Measurements from ENCODE around the gene P3H3. TPM values are rescaled to one million over a fixed set of nuclear protein-coding genes. Genes with fewer than 3 reads are reported as not detected.

Gene P3H3
- polyA plus RNA-seq, 1 experiment: 71.6 TPM

GRCh38 chr12:6838854-6839253 is 10.6 kb downstream of the P3H3 start:
- DNase-seq (ENCODE audit: low read depth): no peak
- no peaks in the 10 kb centered on the region for H3K27me3 ChIP-seq (ENCODE audit: control insufficient read depth, insufficient read depth, low read length)
- CTCF ChIA-PET: interaction anchor here (1.3 to 9.8 kb wide), 3 partner anchors 9 to 10 kb away, joined by 4 to 111 read pairs (median 6); partner anchors contain the start of genes CDCA3 and USP5
- H3K36me3 ChIP-seq (ENCODE audit: control insufficient read depth, insufficient read depth, low read length): peaks cover 42% of the 10 kb centered on the region
- H3K4me3 ChIP-seq (ENCODE audit: low read depth, low read length): no peak overlapping the region
- TF ChIP-seq CTCF (IDR thresholded peaks at IDR 0.05; ENCODE audit: insufficient read depth, low read depth, low read length): no peak
- POLR2A ChIA-PET: interaction anchor here (0.5 kb wide), 1 partner anchor 13 kb away, joined by 4 read pairs; the partner anchor contains the start of gene CDCA3

DNA sequence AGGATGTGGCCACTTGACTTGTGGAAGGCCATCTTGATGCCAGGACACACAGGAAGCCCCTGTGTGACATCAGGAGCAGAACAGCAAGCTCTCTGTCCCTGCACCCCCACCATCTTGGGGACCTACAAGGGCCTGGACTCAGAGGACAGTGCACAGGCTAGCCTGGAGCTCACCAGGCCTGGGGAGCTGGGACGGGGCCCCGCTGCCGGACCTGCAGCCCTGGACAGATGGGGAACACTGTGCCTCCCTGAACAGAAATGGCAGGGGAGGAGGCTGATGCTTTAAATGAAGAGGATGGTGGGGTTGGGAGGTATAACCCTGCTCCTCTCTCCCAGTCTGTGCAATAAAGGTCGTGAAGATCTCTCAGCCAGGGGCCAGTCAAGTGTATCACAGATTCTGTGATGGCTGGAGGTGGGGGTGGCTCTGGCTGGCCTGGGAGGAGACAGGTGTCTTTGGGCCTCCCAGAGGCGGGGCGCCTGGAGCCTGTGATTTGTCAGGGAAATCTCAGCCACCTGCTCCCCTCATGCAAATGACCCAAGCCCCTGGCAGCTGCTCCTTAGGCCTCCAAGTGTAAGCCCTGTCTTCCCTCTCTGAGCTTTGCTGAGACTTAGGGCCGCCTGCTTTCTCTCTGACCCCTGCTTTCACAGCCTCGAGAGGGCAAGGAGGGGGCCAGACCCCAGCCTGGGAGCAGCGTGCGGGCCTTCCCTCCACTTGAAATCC is 11.4 kb downstream of the P3H3 start:
- peaks cover 45% of the 10 kb centered on the region for H3K36me3 ChIP-seq (ENCODE audit: control insufficient read depth, insufficient read depth, low read length)
- no peak for TF ChIP-seq CTCF (IDR thresholded peaks at IDR 0.05; ENCODE audit: insufficient read depth, low read depth, low read length)
- ChIA-PET POLR2A (interaction anchor here (0.5 to 0.7 kb wide), 2 partner anchors 8 to 12 kb away, joined by 3 to 4 read pairs; partner anchors contain the start of gene CDCA3), CTCF (interaction anchor here (1.1 to 9.8 kb wide), 6 partner anchors 9 to 32 kb away, joined by 4 to 111 read pairs (median 5); partner anchors contain the start of genes CDCA3 and USP5)
- no peak for DNase-seq (ENCODE audit: low read depth)
- H3K27me3 ChIP-seq (ENCODE audit: control insufficient read depth, insufficient read depth, low read length): no peaks in the 10 kb centered on the region
- no peak overlapping the region for H3K4me3 ChIP-seq (ENCODE audit: low read depth, low read length)

DNA sequence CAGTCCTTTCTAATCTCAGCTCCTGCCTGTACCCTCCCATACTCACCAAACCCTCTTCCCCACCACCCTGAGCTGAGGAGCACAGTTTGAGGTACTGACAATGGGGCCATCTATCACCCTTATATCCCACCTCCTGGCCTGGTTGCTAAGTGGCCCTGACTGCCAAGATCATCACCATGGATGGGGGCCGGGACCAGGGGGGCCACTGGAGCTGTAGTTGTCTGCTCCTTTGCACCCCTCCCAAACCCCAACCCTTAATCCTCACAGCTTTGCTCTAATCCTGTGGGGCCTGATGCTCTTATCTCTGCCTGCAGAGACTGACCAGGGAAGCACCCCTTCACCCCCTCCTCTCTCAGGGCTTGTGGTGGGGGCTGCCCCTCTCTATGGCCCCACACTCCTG is 12.1 kb downstream of the P3H3 start:
- Histone ChIP-seq H3K27me3 (ENCODE audit: control insufficient read depth, insufficient read depth, low read length) (no peaks in the 10 kb centered on the region), H3K4me3 (ENCODE audit: low read depth, low read length) (no peak overlapping the region), H3K36me3 (ENCODE audit: control insufficient read depth, insufficient read depth, low read length) (peaks cover 45% of the 10 kb centered on the region)
- TF ChIP-seq CTCF (IDR thresholded peaks at IDR 0.05; ENCODE audit: insufficient read depth, low read depth, low read length): no peak
- DNase-seq (ENCODE audit: low read depth): no peak
- CTCF ChIA-PET: interaction anchor here (1.1 to 9.8 kb wide), 5 partner anchors 9 to 32 kb away, joined by 4 to 111 read pairs (median 5); partner anchors contain the start of genes CDCA3 and USP5
- POLR2A ChIA-PET: no interaction called here

DNA sequence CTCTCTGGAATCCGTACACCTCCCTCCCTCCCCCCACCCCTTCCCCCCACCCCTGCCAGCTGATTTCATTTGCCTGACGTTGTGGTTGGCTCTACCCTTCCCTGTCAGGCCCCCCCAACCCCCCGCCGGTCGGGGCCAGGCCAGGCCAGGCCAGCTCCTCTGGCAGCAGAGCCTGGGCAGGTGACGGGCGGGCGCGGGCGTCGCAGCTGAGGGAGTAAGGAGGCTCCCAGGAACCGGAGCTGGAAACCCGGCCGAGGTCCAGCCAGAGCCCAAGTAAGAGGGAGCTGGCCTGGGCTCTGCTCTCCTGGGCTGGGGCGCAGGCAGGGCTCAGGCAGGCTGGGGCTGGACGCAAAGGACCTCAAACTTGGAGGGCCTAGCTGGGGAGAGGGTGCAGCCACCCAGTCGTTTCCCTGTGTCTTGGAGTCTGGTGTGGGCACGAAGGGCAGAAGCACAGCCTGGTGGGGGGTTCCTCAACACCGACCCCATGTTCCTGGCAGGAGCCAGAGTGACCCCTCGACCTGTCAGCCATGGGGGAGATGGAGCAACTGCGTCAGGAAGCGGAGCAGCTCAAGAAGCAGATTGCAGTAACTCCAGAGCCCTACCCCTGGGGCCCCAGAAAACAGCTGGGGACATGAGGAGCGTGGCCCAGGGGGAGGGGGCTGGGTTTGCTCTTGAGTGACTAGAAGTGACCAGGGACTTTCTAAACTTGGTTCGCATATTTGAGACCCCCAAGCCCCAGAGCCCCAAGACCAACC is 12.7 kb downstream of the P3H3 start, which contains the start of gene GNB3:
GNB3 (plus strand) TSS at position 165 of the 755 bp plus-strand sequence; CDS start at position 528, 363 bp downstream.
- peaks cover 47% of the 10 kb centered on the region for H3K36me3 ChIP-seq (ENCODE audit: control insufficient read depth, insufficient read depth, low read length)
- ChIA-PET CTCF (interaction anchor here (1.1 to 9.8 kb wide), 4 partner anchors 8 to 31 kb away, joined by 4 to 111 read pairs (median 5); partner anchors contain the start of genes CDCA3 and USP5), POLR2A (no interaction called here)
- H3K4me3 ChIP-seq (ENCODE audit: low read depth, low read length): no peak within 1 kb of the TSS
- no peaks in the 10 kb centered on the region for H3K27me3 ChIP-seq (ENCODE audit: control insufficient read depth, insufficient read depth, low read length)
- no peak for TF ChIP-seq CTCF (IDR thresholded peaks at IDR 0.05; ENCODE audit: insufficient read depth, low read depth, low read length)
- no peak for DNase-seq (ENCODE audit: low read depth)

DNA sequence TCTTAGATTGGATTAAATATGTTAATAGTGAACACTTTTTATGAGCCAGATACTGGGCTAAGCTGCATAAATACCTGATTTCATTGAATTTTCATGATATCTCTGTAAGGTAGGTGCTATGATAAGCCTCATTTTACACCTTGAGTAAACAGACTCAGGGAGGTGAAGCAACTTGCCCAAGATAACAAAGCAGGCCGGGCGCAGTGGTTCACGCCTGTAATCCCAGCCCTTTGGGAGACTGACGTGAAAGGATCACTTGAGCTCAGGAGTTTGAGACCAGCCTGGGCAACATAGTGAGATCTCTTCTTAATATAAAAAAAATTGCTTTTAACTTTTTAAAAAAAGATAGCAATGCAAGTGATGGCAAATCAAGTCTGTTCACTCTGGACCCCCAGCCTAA is 13.9 kb downstream of the P3H3 start:
- H3K27me3 ChIP-seq (ENCODE audit: control insufficient read depth, insufficient read depth, low read length): no peaks in the 10 kb centered on the region
- no peak for TF ChIP-seq CTCF (IDR thresholded peaks at IDR 0.05; ENCODE audit: insufficient read depth, low read depth, low read length)
- no peak for DNase-seq (ENCODE audit: low read depth)
- H3K4me3 ChIP-seq (ENCODE audit: low read depth, low read length): no peak overlapping the region
- POLR2A ChIA-PET: no interaction called here
- H3K36me3 ChIP-seq (ENCODE audit: control insufficient read depth, insufficient read depth, low read length): peaks cover 49% of the 10 kb centered on the region
- CTCF ChIA-PET: interaction anchor here (0.8 to 2.4 kb wide), 4 partner anchors 9 to 89 kb away, joined by 3 to 5 read pairs (median 4); partner anchors contain the start of genes CDCA3 and MLF2

Measured in BJ (cell line).